GM12874 (cell line): ENCODE results near the gene FAM118B.

ENCODE experiments used
- TF ChIP-seq, protein P1 (sequence below): IDR thresholded peaks from 2 replicates; pipeline ENCODE4 v1.5.1; 2011; ENCODE audit warnings: low read depth, mild to moderate bottlenecking, control low read depth, low read length, moderate library complexity; ENCODE audit not compliant: insufficient read depth

Gene FAM118B

GRCh38 chr11:126211236-126212088, at the start of gene FAM118B, which contains the start of gene RPUSD4:
Gene FAM118B (plus strand): TSS chr11:126211782. CDS start chr11:126235002, 23,220 bp downstream.
Gene RPUSD4 (minus strand): TSS chr11:126211650. CDS start chr11:126211638, 12 bp downstream.
- TF ChIP-seq, protein P1, sequence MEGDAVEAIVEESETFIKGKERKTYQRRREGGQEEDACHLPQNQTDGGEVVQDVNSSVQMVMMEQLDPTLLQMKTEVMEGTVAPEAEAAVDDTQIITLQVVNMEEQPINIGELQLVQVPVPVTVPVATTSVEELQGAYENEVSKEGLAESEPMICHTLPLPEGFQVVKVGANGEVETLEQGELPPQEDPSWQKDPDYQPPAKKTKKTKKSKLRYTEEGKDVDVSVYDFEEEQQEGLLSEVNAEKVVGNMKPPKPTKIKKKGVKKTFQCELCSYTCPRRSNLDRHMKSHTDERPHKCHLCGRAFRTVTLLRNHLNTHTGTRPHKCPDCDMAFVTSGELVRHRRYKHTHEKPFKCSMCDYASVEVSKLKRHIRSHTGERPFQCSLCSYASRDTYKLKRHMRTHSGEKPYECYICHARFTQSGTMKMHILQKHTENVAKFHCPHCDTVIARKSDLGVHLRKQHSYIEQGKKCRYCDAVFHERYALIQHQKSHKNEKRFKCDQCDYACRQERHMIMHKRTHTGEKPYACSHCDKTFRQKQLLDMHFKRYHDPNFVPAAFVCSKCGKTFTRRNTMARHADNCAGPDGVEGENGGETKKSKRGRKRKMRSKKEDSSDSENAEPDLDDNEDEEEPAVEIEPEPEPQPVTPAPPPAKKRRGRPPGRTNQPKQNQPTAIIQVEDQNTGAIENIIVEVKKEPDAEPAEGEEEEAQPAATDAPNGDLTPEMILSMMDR: no peak

DNA sequence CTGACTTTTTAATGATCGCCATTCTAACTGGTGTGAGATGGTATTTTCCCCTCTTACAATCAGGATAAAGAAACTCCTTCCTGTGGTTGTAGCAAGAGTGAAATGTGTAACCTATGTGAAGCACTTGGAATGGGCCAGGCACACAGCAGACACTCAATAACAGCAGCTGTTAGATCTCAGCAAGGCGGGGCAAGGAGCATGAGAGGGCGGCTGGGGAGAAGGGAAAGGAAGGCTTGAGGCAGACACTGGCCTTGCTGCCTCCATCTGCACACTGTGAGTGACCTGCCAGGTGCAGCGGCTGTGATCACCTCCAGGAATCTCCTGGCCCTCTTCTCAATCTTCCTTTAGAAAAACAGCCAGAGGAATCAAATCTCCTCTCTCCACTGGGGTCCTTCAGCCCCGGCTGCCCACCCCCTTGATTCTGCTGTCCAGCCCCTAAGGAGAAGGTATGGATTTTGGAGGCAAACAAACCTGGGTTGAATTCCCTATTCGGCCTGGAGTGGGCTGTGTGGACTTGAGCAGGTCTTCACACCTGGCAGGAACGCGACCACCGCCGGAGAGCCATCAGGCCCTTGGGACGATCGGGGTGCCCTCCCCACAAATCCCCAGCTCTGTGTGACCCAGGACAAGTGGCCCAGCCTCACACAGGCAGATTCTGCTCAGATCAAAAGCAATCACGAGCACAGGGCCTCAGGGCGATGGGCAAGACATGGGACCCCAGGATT, 49.1 kb upstream of the FAM118B start:
- TF ChIP-seq, protein P1: no peak

- TF ChIP-seq, protein P1: no peak
These were observed 48.4 kb upstream of the FAM118B start for GRCh38 chr11:126163074-126163700.

DNA sequence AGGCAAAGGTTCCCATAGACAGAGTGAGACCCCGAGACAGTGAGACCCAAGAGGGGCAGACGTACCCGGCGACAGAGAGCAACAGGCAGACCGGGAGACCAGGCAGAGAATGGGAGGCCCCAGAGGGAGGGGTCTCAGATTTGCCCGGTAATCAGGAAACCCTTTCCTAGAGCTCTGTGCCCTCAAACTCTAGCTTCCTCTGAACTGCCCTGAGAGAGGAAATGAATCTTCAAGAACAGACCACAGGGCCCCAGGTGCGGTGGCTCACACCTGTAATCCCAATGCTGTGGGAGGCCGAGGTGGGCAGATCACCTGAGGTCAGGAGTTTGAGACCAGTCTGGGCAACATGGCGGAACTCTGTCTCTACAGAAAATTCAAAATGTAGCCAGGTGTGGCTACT, 47.8 kb upstream of the FAM118B start:
- TF ChIP-seq, protein P1: no peak

GRCh38 chr11:126164781-126165180, 46.8 kb upstream of the FAM118B start:
- TF ChIP-seq, protein P1: no peak

- TF ChIP-seq, protein P1: no peak
These were observed 46.3 kb upstream of the FAM118B start for GRCh38 chr11:126165311-126165720.

- TF ChIP-seq, protein P1: no peak
These were observed 45.8 kb upstream of the FAM118B start for GRCh38 chr11:126165757-126166156.
